Osteoblast (primary cell): Measurements from ENCODE around the gene MYO18B. TPM values are rescaled to one million over a fixed set of nuclear protein-coding genes. Genes with fewer than 3 reads are reported as not detected.
A peak's percentile ranks its signal among the peaks of the same experiment; 100 is the strongest.
"Not testable (repeated sequence)": the region's sequence is repeated elsewhere in the genome, so short reads cannot be mapped to it uniquely, and the experiment has no call there.

Experiments used
- DNase-seq: peaks from one replicate; pipeline ENCODE4 v3.0.0; 2011; ENCODE audit warnings: low spot score, mixed read lengths; ENCODE audit not compliant: insufficient read length; ENCODE audit errors: missing footprints
- H2AFZ ChIP-seq: 2 replicates; pipeline ENCODE4 v1.6.0; 2011; ENCODE audit warnings: mild to moderate bottlenecking, low read length
- H3K27ac ChIP-seq: 2 replicates; pipeline ENCODE4 v1.5.1; 2011; ENCODE audit warnings: mild to moderate bottlenecking, low read depth, low read length, moderate library complexity
- H3K27me3 ChIP-seq: 2 replicates; pipeline ENCODE4 v1.6.0; 2012; ENCODE audit warnings: mild to moderate bottlenecking, control low read depth, inconsistent platforms, low read length, moderate library complexity; ENCODE audit not compliant: insufficient read depth
- H3K36me3 ChIP-seq: 2 replicates; pipeline ENCODE4 v1.5.1; 2011; ENCODE audit warnings: mild to moderate bottlenecking, low read length, control low read depth, moderate library complexity; ENCODE audit not compliant: insufficient read depth
- H3K4me1 ChIP-seq: 2 replicates; pipeline ENCODE4 v1.5.1; 2011; ENCODE audit warnings: mild to moderate bottlenecking, low read length, control low read depth, moderate library complexity; ENCODE audit not compliant: insufficient read depth
- H3K4me2 ChIP-seq: 2 replicates; pipeline ENCODE4 v1.6.0; 2011; ENCODE audit warnings: mild to moderate bottlenecking, low read length; ENCODE audit not compliant: insufficient read depth
- H3K4me3 ChIP-seq: fragments of 200-600 bp; sonication (generic); 3 replicates; pipeline ENCODE4 v1.5.1; 2012; ENCODE audit warnings: mild to moderate bottlenecking, low read length, inconsistent platforms; ENCODE audit not compliant: insufficient read depth
- H3K79me2 ChIP-seq: 2 replicates; pipeline ENCODE4 v1.6.0; 2012; ENCODE audit warnings: mild to moderate bottlenecking, low read length, control low read depth, inconsistent platforms; ENCODE audit not compliant: insufficient read depth
- H3K9me3 ChIP-seq: 2 replicates; pipeline ENCODE4 v1.5.1; 2011; ENCODE audit warnings: low read depth, low read length, control low read depth
- H4K20me1 ChIP-seq: 2 replicates; pipeline ENCODE4 v1.6.0; 2012; ENCODE audit warnings: mild to moderate bottlenecking, low read length, control low read depth; ENCODE audit not compliant: insufficient read depth
- total RNA-seq: library from RNA; depleted of rRNA; stranded (reverse); fragments of >200 nt; gene quantifications from 2 replicates; pipeline ENCODE4 v1.2.3, GENCODE V29; 2012
- TF ChIP-seq, protein P1 (sequence below): IDR thresholded peaks from 2 replicates; pipeline ENCODE4 v1.5.1; 2011; ENCODE audit warnings: mild to moderate bottlenecking, low read depth, low read length, moderate library complexity; ENCODE audit errors: extremely low read depth

The MYO18B gene
- total RNA-seq, 1 donor = under 0.01 TPM

DNA sequence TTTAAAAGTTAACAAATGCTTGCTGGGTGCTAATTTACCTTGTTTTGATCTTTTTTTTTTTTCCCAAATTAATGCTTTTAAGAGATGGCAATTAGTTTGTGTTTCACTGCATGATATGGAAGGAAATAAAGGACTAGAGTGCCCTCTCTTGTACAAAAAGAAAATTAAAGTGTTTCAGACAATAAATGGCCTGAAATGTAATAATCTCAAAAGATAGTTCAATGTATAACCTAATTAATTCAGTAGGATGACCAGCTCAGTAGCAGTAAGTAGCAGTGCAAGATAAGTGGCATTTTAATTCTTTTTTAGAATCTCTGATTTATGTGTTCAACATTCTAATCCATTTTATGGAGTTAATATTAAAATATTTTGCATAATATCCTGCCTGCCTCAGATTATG, 39.9 kb upstream of the MYO18B start:
- Histone ChIP-seq H3K4me2 (no peak overlapping the region), H4K20me1 (no peaks in the 10 kb centered on the region), H3K4me3 (no peak overlapping the region), H3K27ac (no peak overlapping the region), H2AFZ (no peak overlapping the region), H3K36me3 (no peaks in the 10 kb centered on the region), H3K27me3 (no peaks in the 10 kb centered on the region), H3K4me1 (no peaks in the 10 kb centered on the region), H3K79me2 (no peaks in the 10 kb centered on the region), H3K9me3 (no peaks in the 10 kb centered on the region)
- DNase-seq = no peak
- TF ChIP-seq, protein P1, sequence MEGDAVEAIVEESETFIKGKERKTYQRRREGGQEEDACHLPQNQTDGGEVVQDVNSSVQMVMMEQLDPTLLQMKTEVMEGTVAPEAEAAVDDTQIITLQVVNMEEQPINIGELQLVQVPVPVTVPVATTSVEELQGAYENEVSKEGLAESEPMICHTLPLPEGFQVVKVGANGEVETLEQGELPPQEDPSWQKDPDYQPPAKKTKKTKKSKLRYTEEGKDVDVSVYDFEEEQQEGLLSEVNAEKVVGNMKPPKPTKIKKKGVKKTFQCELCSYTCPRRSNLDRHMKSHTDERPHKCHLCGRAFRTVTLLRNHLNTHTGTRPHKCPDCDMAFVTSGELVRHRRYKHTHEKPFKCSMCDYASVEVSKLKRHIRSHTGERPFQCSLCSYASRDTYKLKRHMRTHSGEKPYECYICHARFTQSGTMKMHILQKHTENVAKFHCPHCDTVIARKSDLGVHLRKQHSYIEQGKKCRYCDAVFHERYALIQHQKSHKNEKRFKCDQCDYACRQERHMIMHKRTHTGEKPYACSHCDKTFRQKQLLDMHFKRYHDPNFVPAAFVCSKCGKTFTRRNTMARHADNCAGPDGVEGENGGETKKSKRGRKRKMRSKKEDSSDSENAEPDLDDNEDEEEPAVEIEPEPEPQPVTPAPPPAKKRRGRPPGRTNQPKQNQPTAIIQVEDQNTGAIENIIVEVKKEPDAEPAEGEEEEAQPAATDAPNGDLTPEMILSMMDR = peak; percentile 50

- Histone ChIP-seq H3K27ac (no peak overlapping the region), H3K79me2 (no peaks in the 10 kb centered on the region), H3K4me1 (no peaks in the 10 kb centered on the region), H3K4me2 (no peak overlapping the region), H3K27me3 (no peaks in the 10 kb centered on the region), H2AFZ (no peak overlapping the region), H3K36me3 (no peaks in the 10 kb centered on the region), H3K9me3 (no peaks in the 10 kb centered on the region), H4K20me1 (no peaks in the 10 kb centered on the region), H3K4me3 (no peak overlapping the region)
- TF ChIP-seq, protein P1 = no peak
- no peak for DNase-seq
These were observed 39.3 kb upstream of the MYO18B start for GRCh38 chr22:25702571-25703167.

DNA sequence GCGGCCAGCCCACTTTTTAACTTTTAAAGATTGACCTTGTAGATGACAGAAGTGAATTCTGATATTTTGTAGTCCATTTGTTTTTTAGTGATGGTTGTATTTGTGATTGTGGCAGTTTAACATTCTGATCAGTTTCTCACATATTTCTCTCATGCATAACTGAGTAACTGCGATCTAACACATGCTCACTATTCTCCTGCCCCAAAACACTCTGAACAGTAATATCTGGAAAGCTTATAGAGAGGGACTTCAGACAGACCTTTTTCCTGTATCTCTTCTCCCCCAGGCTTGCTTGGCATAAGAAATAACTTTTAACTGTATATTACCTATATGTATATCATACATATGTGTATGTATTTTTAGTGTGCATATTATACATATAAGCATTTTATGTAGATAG, 37.3 kb upstream of the MYO18B start:
- Histone ChIP-seq H4K20me1 (no peaks in the 10 kb centered on the region), H3K27ac (no peak overlapping the region), H3K9me3 (no peaks in the 10 kb centered on the region), H3K4me3 (no peak overlapping the region), H2AFZ (no peak overlapping the region), H3K36me3 (no peaks in the 10 kb centered on the region), H3K4me2 (no peak overlapping the region), H3K79me2 (no peaks in the 10 kb centered on the region), H3K4me1 (no peaks in the 10 kb centered on the region), H3K27me3 (no peaks in the 10 kb centered on the region)
- no peak for DNase-seq
- TF ChIP-seq, protein P1 = no peak

GRCh38 chr22:25706197-25706596, 35.8 kb upstream of the MYO18B start:
- H3K79me2 ChIP-seq = no peaks in the 10 kb centered on the region
- H3K4me2 ChIP-seq = no peak overlapping the region
- TF ChIP-seq, protein P1 = no peak
- no peaks in the 10 kb centered on the region for H3K9me3 ChIP-seq
- H3K27me3 ChIP-seq = no peaks in the 10 kb centered on the region
- DNase-seq = no peak
- no peaks in the 10 kb centered on the region for H4K20me1 ChIP-seq
- H3K4me3 ChIP-seq = no peak overlapping the region
- H2AFZ ChIP-seq = no peak overlapping the region
- H3K4me1 ChIP-seq = no peaks in the 10 kb centered on the region
- no peak overlapping the region for H3K27ac ChIP-seq
- no peaks in the 10 kb centered on the region for H3K36me3 ChIP-seq

DNA sequence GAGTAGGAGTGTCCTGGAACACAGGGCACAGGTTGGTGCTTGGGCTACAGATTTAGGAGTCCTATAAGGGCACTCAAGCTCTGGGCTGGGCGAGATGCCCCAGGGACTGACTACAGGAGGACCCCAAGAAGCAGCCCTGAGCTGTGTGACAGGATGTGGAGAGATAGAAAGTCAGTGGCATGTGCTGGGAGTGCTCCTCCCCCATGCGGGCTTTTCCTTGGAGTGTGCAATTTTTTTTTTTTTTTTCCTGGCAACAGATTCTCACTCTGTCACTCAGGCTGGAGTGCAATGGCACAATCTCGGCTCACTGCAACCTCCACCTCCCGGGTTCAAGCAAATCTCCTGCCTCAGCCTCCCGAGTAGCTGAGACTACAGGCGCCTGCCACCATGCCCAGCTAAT, 33.6 kb upstream of the MYO18B start:
- H3K27me3 ChIP-seq, H3K4me1 ChIP-seq, H3K4me3 ChIP-seq, H3K36me3 ChIP-seq, DNase-seq, H2AFZ ChIP-seq, H3K27ac ChIP-seq, H4K20me1 ChIP-seq, H3K79me2 ChIP-seq, H3K9me3 ChIP-seq, H3K4me2 ChIP-seq: not testable (repeated sequence)
